ENCODE measurements around the gene GABRB1.

GABRB1 gene

DNA sequence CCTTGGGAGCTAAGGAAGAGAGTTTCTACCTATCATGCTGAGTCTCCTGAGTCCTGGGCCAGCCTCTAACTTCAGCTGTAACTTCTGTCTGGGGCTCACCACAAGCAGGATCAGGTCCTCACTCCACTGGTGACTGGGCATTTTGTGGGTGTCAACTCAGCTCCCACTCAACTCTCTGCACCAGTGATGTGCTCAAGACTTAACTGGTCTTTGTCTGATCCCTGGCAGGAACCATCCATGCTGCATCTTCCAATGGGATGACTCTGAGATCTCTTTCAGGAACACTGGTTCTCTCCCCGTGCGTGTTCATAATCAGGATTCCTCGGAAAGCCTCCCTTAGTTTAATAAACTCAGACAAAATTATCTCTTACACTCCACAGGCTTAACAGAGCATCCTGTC is 349.8 kb downstream of the GABRB1 start:
- H3K27ac ChIP-seq (ENCODE audit: low read length): no peak overlapping the region
- H3K27me3 ChIP-seq (ENCODE audit: low read depth, low read length): no peaks in the 10 kb centered on the region
- no peak for TF ChIP-seq EZH2phosphoT487 (IDR thresholded peaks at IDR 0.05; ENCODE audit: low read depth)
- TF ChIP-seq, protein P1, sequence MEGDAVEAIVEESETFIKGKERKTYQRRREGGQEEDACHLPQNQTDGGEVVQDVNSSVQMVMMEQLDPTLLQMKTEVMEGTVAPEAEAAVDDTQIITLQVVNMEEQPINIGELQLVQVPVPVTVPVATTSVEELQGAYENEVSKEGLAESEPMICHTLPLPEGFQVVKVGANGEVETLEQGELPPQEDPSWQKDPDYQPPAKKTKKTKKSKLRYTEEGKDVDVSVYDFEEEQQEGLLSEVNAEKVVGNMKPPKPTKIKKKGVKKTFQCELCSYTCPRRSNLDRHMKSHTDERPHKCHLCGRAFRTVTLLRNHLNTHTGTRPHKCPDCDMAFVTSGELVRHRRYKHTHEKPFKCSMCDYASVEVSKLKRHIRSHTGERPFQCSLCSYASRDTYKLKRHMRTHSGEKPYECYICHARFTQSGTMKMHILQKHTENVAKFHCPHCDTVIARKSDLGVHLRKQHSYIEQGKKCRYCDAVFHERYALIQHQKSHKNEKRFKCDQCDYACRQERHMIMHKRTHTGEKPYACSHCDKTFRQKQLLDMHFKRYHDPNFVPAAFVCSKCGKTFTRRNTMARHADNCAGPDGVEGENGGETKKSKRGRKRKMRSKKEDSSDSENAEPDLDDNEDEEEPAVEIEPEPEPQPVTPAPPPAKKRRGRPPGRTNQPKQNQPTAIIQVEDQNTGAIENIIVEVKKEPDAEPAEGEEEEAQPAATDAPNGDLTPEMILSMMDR (IDR thresholded peaks at IDR 0.05; ENCODE audit: low read depth, low read length): no peak
- no peaks in the 10 kb centered on the region for H3K36me3 ChIP-seq (replicated peaks; ENCODE audit: low read depth, low read length)
- H3K4me3 ChIP-seq (ENCODE audit: low read length): no peak overlapping the region
- H2AFZ ChIP-seq (ENCODE audit: low read depth, low read length): no peak overlapping the region
- no peaks in the 10 kb centered on the region for H3K9me3 ChIP-seq (ENCODE audit: insufficient read depth, low read length)
- H3K4me1 ChIP-seq (ENCODE audit: low read length): peaks cover 9% of the 10 kb centered on the region; the same call in 1 of the 2 replicates
- no peak overlapping the region for H3K9ac ChIP-seq (ENCODE audit: low read length)
- H3K4me2 ChIP-seq (ENCODE audit: low read length): no peak overlapping the region
- no peaks in the 10 kb centered on the region for H4K20me1 ChIP-seq (ENCODE audit: insufficient read depth, low read length)
- no peaks in the 10 kb centered on the region for H3K79me2 ChIP-seq (ENCODE audit: low read length)

DNA sequence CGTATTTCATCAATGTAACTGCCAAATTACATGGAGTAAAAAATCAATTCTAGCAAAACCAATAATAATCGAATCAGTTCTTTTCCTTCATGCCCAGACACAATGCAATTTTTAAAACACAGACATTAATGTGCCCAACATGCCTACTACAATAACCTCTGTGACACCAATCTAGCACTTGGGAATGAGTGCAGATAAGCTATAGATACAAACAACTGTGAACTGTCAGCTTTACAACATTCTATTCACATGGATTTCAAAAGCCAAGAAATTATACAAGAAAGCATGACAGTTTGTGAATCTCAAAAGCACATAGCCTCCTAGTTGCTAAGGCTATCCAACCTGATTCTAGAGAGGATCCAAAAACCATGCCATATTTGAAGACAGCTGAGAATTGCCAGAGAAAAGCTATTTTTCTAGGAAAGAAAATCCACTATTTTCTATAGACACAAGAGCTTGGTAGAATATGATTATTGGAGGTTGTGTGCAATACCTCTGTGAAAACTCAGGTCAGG is 351.5 kb downstream of the GABRB1 start:
- H3K9ac ChIP-seq (ENCODE audit: low read length): no peak overlapping the region

DNA sequence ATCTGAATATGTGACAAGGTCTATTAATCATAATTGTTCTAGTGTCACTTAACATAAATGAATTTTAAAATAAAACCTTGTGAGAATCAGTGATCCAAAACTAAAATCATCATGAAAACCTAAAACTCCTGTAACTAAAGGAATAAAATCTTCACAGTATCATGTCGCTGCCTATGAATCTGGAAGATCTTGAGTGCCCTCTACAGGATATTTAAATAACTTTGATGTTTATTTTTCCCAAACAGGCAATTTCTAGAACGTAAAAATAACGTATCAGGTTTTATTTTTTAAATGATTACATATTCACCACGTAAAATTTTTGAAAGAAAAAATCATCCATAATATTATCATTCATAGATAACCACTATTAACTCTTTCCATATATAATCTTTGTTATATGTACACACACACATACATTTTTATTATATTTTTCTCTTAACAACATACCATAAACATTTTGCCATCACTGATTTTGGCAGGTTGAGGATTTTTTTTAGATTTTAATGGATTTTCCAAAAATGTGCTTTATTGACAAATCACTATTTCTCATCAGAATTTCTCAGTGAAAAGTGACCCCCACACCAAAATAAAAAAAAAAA is 352.6 kb downstream of the GABRB1 start:
- Histone ChIP-seq H2AFZ (ENCODE audit: low read depth, low read length) (no peak overlapping the region), H3K4me1 (ENCODE audit: low read length) (peaks cover 9% of the 10 kb centered on the region; the same call in 1 of the 2 replicates), H3K9me3 (ENCODE audit: insufficient read depth, low read length) (no peaks in the 10 kb centered on the region), H3K4me3 (ENCODE audit: low read length) (no peak overlapping the region), H3K27ac (ENCODE audit: low read length) (no peak overlapping the region), H3K4me2 (ENCODE audit: low read length) (no peak overlapping the region), H3K36me3 (replicated peaks; ENCODE audit: low read depth, low read length) (no peaks in the 10 kb centered on the region), H4K20me1 (ENCODE audit: insufficient read depth, low read length) (no peaks in the 10 kb centered on the region), H3K79me2 (ENCODE audit: low read length) (no peaks in the 10 kb centered on the region), H3K9ac (ENCODE audit: low read length) (no peak overlapping the region), H3K27me3 (ENCODE audit: low read depth, low read length) (no peaks in the 10 kb centered on the region)
- TF ChIP-seq, protein P1 (IDR thresholded peaks at IDR 0.05; ENCODE audit: low read depth, low read length): peak; percentile 70
- TF ChIP-seq EZH2phosphoT487 (IDR thresholded peaks at IDR 0.05; ENCODE audit: low read depth): no peak

More for the DNA sequence above, 351.5 kb downstream of the GABRB1 start:
- no peak overlapping the region for H3K4me3 ChIP-seq (ENCODE audit: low read length)
- no peak overlapping the region for H3K27ac ChIP-seq (ENCODE audit: low read length)
- H3K36me3 ChIP-seq (replicated peaks; ENCODE audit: low read depth, low read length): no peaks in the 10 kb centered on the region
- H3K4me1 ChIP-seq (ENCODE audit: low read length): peaks cover 9% of the 10 kb centered on the region; the same call in 1 of the 2 replicates
- H3K9me3 ChIP-seq (ENCODE audit: insufficient read depth, low read length): no peaks in the 10 kb centered on the region
- H3K4me2 ChIP-seq (ENCODE audit: low read length): no peak overlapping the region
- TF ChIP-seq, protein P1 (IDR thresholded peaks at IDR 0.05; ENCODE audit: low read depth, low read length): no peak
- TF ChIP-seq EZH2phosphoT487 (IDR thresholded peaks at IDR 0.05; ENCODE audit: low read depth): no peak
- H3K27me3 ChIP-seq (ENCODE audit: low read depth, low read length): no peaks in the 10 kb centered on the region
- no peaks in the 10 kb centered on the region for H4K20me1 ChIP-seq (ENCODE audit: insufficient read depth, low read length)
- H2AFZ ChIP-seq (ENCODE audit: low read depth, low read length): no peak overlapping the region
- H3K79me2 ChIP-seq (ENCODE audit: low read length): no peaks in the 10 kb centered on the region

DNA sequence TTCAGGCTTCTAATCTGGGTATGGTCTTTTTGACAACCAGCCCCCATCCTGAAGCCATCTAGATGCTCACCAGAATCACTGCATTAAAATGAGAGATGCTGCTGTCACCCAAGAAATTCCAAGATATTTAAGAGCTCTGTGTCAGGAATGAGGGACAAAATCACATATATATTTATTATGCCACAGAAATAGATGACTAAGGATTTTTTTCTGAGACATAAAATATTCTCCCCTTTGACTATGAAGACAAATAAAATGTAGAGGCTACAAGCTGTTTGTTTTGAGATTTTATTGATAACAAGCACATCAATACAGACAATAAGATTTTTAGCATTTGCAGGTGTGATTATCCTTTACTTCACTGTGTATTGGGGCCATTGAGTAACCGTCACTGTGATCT is 354.8 kb downstream of the GABRB1 start:
- Histone ChIP-seq H3K9me3 (ENCODE audit: insufficient read depth, low read length) (no peaks in the 10 kb centered on the region), H3K27me3 (ENCODE audit: low read depth, low read length) (no peaks in the 10 kb centered on the region), H4K20me1 (ENCODE audit: insufficient read depth, low read length) (no peaks in the 10 kb centered on the region), H3K9ac (ENCODE audit: low read length) (no peak overlapping the region), H2AFZ (ENCODE audit: low read depth, low read length) (no peak overlapping the region), H3K27ac (ENCODE audit: low read length) (no peak overlapping the region), H3K36me3 (replicated peaks; ENCODE audit: low read depth, low read length) (no peaks in the 10 kb centered on the region), H3K4me2 (ENCODE audit: low read length) (no peak overlapping the region), H3K79me2 (ENCODE audit: low read length) (no peaks in the 10 kb centered on the region), H3K4me1 (ENCODE audit: low read length) (peaks cover 6% of the 10 kb centered on the region), H3K4me3 (ENCODE audit: low read length) (no peak overlapping the region)
- no peak for TF ChIP-seq EZH2phosphoT487 (IDR thresholded peaks at IDR 0.05; ENCODE audit: low read depth)
- TF ChIP-seq, protein P1 (IDR thresholded peaks at IDR 0.05; ENCODE audit: low read depth, low read length): no peak
